ENCODE results near the gene MGAT5B.
"Not testable (repeated sequence)": the region's sequence is repeated elsewhere in the genome, so short reads cannot be mapped to it uniquely, and the experiment has no call there.

Gene MGAT5B

DNA sequence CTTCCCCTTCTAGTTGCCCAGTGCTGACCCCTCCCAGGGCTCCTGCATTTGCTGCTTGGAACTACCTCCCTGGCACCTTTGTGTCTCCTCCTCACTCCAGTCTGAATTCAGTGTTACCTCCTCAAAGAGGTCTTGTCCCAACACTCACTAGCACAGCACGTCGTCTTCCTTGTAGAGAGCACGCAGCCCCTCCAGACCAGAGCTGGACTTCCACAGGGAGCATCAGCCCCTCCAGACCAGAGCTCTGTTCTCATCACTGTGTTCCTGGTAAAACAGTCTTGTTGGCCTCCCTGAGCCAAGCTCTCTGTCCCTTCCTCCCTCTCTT, 27.8 kb upstream of the MGAT5B start:
- Histone ChIP-seq H3K27ac (ENCODE audit: low read length) (no peak overlapping the region), H3K4me3 (ENCODE audit: low read length) (peak overlapping the region; percentile 57), H3K36me3 (ENCODE audit: control insufficient read depth, low read depth, low read length) (no peaks in the 10 kb centered on the region), H3K9me3 (ENCODE audit: control insufficient read depth, low read depth, low read length) (no peaks in the 10 kb centered on the region), H3K27me3 (ENCODE audit: control insufficient read depth, insufficient read depth, low read length) (peaks cover 24% of the 10 kb centered on the region), H3K9ac (ENCODE audit: low read length) (no peak overlapping the region), H3K4me1 (ENCODE audit: control insufficient read depth, low read depth, low read length) (peaks cover 22% of the 10 kb centered on the region)

DNA sequence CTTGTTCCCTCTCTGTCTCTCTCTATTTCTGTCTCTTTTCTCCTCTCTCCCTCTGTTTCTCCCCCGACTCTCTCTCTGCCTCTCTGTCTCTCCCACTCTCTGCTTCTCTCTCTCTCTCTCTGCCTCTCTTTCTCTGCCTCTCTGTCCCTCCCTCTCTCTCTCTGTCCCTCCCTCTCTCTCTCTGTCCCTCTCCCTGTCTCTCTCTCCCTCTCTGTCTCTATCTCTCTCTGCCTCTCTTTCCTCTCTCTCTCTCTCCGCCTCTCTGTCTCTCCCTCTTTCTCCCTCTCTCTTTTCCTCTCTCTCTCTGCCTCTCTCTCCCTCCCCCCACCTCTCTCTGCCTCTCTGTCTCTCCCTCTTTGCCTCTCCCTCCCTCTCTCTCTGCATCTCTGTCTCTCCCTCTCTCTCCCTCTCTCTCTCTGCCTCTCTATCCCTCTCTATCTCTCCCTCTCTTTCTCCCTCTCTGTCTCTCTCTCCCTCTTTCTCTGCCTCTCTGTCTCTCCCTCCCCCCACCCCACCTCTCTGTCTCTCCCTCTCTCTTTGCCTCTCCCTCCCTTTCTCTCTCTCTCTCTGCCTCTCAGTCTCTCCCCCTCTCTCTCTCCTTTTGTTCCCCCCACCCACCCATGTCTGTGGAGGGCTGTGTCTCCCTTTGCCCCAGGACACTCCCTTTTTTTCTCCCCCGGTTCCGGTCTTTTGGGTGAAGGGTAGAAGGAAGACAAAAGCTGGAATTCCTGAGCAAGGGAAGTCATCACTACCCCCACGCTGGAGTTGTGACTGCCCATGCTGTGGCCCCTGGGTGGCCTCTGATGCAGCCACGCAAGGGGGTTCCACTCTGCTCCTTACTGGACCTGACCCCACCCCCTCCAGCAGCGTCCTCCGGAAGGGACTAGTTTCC, 27.1 kb upstream of the MGAT5B start:
- Histone ChIP-seq H3K4me1 (ENCODE audit: control insufficient read depth, low read depth, low read length) (peaks cover 22% of the 10 kb centered on the region), H3K36me3 (ENCODE audit: control insufficient read depth, low read depth, low read length) (no peaks in the 10 kb centered on the region), H3K27me3 (ENCODE audit: control insufficient read depth, insufficient read depth, low read length) (peaks cover 24% of the 10 kb centered on the region), H3K9ac (ENCODE audit: low read length) (no peak overlapping the region), H3K4me3 (ENCODE audit: low read length) (peak overlapping the region; percentile 57), H3K9me3 (ENCODE audit: control insufficient read depth, low read depth, low read length) (no peaks in the 10 kb centered on the region), H3K27ac (ENCODE audit: low read length) (no peak overlapping the region)

DNA sequence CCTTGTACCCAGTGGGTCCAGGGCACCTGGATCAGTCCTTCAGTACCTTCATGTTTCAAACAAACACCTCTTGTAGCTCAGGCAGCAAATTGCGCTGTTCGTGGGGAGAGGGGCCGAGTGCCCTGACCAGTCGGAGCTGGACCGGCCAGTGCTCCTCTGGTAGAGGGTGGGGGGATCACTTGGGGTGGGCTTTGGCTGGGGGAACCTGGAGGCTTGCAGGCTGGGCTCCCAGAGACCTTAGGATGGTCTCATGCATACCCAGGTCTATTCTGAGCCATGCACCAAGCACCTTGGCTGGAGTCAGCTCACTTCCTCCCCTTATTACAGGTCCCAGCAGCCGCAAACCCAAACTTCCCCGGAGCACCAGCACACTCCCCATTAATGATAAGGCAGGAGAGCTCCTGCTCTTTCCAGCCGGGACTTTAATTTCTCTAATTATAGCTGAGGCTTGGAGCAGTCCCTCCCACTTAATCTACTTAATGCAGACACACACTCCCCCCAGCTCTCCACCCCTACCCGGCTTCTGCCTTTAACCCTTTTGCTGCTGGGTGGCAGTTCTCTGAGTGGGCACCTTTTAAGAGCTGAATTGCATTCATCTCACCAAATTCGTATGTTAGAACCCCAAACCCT, 26.3 kb upstream of the MGAT5B start:
- no peak overlapping the region for H3K9ac ChIP-seq (ENCODE audit: low read length)
- no peaks in the 10 kb centered on the region for H3K36me3 ChIP-seq (ENCODE audit: control insufficient read depth, low read depth, low read length)
- H3K27ac ChIP-seq (ENCODE audit: low read length), result no peak overlapping the region
- peak overlapping the region; percentile 57 for H3K4me3 ChIP-seq (ENCODE audit: low read length)
- peaks cover 24% of the 10 kb centered on the region for H3K27me3 ChIP-seq (ENCODE audit: control insufficient read depth, insufficient read depth, low read length)
- H3K4me1 ChIP-seq (ENCODE audit: control insufficient read depth, low read depth, low read length), result peaks cover 22% of the 10 kb centered on the region
- H3K9me3 ChIP-seq (ENCODE audit: control insufficient read depth, low read depth, low read length), result no peaks in the 10 kb centered on the region

GRCh38 chr17:76843068-76843467, 25.1 kb upstream of the MGAT5B start:
- not testable (repeated sequence) for H3K9me3 ChIP-seq (ENCODE audit: control insufficient read depth, low read depth, low read length); H3K36me3 ChIP-seq (ENCODE audit: control insufficient read depth, low read depth, low read length); H3K9ac ChIP-seq (ENCODE audit: low read length); H3K27ac ChIP-seq (ENCODE audit: low read length); H3K4me3 ChIP-seq (ENCODE audit: low read length)
- peaks cover 24% of the 10 kb centered on the region for H3K27me3 ChIP-seq (ENCODE audit: control insufficient read depth, insufficient read depth, low read length)
- peaks cover 22% of the 10 kb centered on the region for H3K4me1 ChIP-seq (ENCODE audit: control insufficient read depth, low read depth, low read length)

DNA sequence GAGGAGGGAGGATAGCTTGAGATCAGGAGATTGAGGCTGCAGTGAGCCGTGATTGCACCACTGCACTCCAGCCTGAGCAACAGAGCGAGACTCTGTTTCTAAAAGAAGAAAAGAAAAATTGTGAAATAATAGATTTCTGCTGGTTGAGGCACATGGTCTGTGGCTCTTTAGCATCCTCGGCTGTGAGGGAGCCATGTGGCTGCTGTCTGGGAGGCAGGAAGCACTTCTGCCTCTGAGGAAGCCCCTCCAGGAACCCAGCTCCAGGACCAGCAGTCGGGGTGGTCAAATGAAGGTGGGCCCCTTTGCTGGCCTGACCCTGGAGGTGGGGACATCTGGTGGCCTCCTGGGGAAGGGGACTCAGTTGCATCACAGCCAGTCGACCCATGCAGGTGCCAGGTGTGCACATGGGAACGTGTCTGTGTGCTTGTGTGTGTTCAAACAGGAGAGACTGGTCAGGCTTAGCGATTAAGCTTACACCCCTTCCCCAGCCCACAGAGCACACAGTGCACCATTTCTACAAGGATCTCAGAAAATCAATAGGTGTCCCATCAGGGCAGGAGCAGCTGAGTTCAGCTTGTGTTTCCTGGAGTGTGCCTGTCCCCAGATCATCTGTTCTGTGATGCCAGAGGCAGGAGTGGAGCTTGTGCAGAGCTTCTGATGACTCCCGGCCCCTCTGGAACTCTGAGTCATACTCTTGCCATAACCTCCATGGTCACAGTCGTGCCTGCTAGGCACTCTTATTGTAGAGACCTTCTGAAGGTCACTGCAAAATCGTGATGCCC, 24.3 kb upstream of the MGAT5B start:
- H3K9ac ChIP-seq (ENCODE audit: low read length), result no peak overlapping the region
- H3K27me3 ChIP-seq (ENCODE audit: control insufficient read depth, insufficient read depth, low read length), result peaks cover 22% of the 10 kb centered on the region
- no peaks in the 10 kb centered on the region for H3K36me3 ChIP-seq (ENCODE audit: control insufficient read depth, low read depth, low read length)
- no peaks in the 10 kb centered on the region for H3K9me3 ChIP-seq (ENCODE audit: control insufficient read depth, low read depth, low read length)
- peaks cover 20% of the 10 kb centered on the region for H3K4me1 ChIP-seq (ENCODE audit: control insufficient read depth, low read depth, low read length)
- no peak overlapping the region for H3K27ac ChIP-seq (ENCODE audit: low read length)
- H3K4me3 ChIP-seq (ENCODE audit: low read length), result no peak overlapping the region

DNA sequence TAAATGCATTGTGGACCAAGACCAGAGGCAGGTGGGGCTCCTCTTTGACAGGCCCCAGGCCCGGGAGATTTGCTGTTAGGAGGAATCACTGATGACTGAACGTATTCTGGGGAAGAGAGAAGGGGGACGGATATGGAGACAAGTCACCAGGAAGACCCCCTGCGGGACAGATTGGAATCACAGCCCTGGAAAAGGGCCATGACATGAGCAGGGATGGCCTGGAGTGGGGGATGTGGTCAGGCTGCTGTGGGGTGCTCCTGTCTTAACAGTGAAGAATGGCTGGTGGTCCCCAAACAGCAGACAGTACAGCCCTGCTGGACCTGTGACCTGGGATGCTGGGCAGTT, 23.7 kb upstream of the MGAT5B start:
- H3K9me3 ChIP-seq (ENCODE audit: control insufficient read depth, low read depth, low read length), result no peaks in the 10 kb centered on the region
- no peak overlapping the region for H3K9ac ChIP-seq (ENCODE audit: low read length)
- H3K36me3 ChIP-seq (ENCODE audit: control insufficient read depth, low read depth, low read length), result no peaks in the 10 kb centered on the region
- H3K4me3 ChIP-seq (ENCODE audit: low read length), result no peak overlapping the region
- peaks cover 20% of the 10 kb centered on the region for H3K27me3 ChIP-seq (ENCODE audit: control insufficient read depth, insufficient read depth, low read length)
- H3K27ac ChIP-seq (ENCODE audit: low read length), result no peak overlapping the region
- peaks cover 16% of the 10 kb centered on the region for H3K4me1 ChIP-seq (ENCODE audit: control insufficient read depth, low read depth, low read length)

DNA sequence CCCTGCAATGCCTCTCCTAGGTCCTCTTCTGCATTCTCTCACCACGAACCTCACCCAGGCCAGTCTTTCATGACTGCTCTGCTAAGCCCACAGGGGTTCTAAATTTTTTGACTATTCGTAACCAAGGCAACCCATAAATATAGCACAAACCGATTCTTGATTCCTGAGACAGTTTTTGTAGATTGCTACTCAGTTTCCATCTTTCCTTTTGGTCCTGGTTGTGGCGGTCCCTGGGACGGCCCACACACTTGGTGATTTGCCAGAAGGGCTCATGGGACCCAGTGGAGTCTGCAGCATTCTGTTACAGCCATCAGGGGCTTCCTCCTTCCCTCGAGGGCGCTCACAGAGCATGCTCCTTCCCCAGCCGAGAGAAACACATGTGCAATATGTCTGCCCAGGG, 23.4 kb upstream of the MGAT5B start:
- Histone ChIP-seq H3K4me3 (ENCODE audit: low read length) (no peak overlapping the region), H3K27me3 (ENCODE audit: control insufficient read depth, insufficient read depth, low read length) (peaks cover 18% of the 10 kb centered on the region), H3K9ac (ENCODE audit: low read length) (no peak overlapping the region), H3K27ac (ENCODE audit: low read length) (no peak overlapping the region), H3K36me3 (ENCODE audit: control insufficient read depth, low read depth, low read length) (no peaks in the 10 kb centered on the region), H3K9me3 (ENCODE audit: control insufficient read depth, low read depth, low read length) (no peaks in the 10 kb centered on the region), H3K4me1 (ENCODE audit: control insufficient read depth, low read depth, low read length) (peaks cover 14% of the 10 kb centered on the region)

- peaks cover 10% of the 10 kb centered on the region for H3K4me1 ChIP-seq (ENCODE audit: control insufficient read depth, low read depth, low read length)
- no peaks in the 10 kb centered on the region for H3K9me3 ChIP-seq (ENCODE audit: control insufficient read depth, low read depth, low read length)
- H3K4me3 ChIP-seq (ENCODE audit: low read length), result no peak overlapping the region
- peaks cover 11% of the 10 kb centered on the region for H3K27me3 ChIP-seq (ENCODE audit: control insufficient read depth, insufficient read depth, low read length)
- no peaks in the 10 kb centered on the region for H3K36me3 ChIP-seq (ENCODE audit: control insufficient read depth, low read depth, low read length)
- H3K27ac ChIP-seq (ENCODE audit: low read length), result no peak overlapping the region
- no peak overlapping the region for H3K9ac ChIP-seq (ENCODE audit: low read length)
Observed at GRCh38 chr17:76845541-76846017, 22.6 kb upstream of the MGAT5B start.

DNA sequence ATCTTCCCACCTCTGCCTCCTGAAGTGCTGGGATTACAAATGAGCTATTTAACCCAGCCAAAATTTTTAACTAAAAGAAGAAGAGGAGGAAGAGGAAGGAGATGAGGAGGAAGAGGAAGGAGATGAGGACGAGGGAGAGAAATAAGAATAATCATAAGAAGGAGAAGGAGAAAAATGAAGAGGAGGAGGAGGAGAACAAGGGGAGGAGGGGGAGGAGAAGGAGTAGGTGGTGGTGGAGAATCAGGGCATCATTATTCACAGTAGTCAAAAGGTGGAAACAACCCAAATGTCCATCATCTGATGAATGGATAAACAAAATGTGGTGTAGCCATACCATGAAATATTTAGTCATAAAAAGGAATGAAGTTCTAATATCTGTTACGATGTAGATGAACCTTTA, 21.2 kb upstream of the MGAT5B start:
- Histone ChIP-seq H3K27ac (ENCODE audit: low read length) (no peak overlapping the region), H3K4me1 (ENCODE audit: control insufficient read depth, low read depth, low read length) (no peaks in the 10 kb centered on the region), H3K9ac (ENCODE audit: low read length) (no peak overlapping the region), H3K36me3 (ENCODE audit: control insufficient read depth, low read depth, low read length) (no peaks in the 10 kb centered on the region), H3K27me3 (ENCODE audit: control insufficient read depth, insufficient read depth, low read length) (no peaks in the 10 kb centered on the region), H3K9me3 (ENCODE audit: control insufficient read depth, low read depth, low read length) (no peaks in the 10 kb centered on the region), H3K4me3 (ENCODE audit: low read length) (no peak overlapping the region)

DNA sequence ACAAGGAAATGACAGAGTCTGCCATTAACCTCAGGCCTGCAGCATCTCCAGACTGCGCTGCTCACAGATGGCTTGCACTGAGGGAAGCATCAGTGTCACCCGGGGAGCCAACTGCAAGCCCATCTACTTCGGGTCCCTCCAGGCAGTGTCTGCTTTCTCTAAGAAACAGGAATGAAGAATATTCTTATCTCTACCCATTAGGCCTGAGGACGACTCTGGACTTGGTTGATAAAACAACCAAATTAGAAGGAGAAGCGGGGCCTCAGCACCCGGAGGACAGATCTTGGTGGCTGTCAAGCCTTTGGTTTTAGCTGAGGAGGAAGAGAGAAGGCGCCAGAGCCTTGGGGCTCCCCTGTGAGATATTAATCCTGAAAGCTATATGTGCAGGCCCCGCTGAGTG, 19.5 kb upstream of the MGAT5B start:
- no peak overlapping the region for H3K27ac ChIP-seq (ENCODE audit: low read length)

GRCh38 chr17:76849160-76849559, 19.0 kb upstream of the MGAT5B start:
- not testable (repeated sequence) for H3K27me3 ChIP-seq (ENCODE audit: control insufficient read depth, insufficient read depth, low read length); H3K36me3 ChIP-seq (ENCODE audit: control insufficient read depth, low read depth, low read length); H3K4me1 ChIP-seq (ENCODE audit: control insufficient read depth, low read depth, low read length); H3K27ac ChIP-seq (ENCODE audit: low read length); H3K9me3 ChIP-seq (ENCODE audit: control insufficient read depth, low read depth, low read length); H3K4me3 ChIP-seq (ENCODE audit: low read length); H3K9ac ChIP-seq (ENCODE audit: low read length)

More for the DNA sequence above, 19.5 kb upstream of the MGAT5B start:
- Histone ChIP-seq H3K4me1 (ENCODE audit: control insufficient read depth, low read depth, low read length) (no peaks in the 10 kb centered on the region), H3K9me3 (ENCODE audit: control insufficient read depth, low read depth, low read length) (no peaks in the 10 kb centered on the region), H3K27me3 (ENCODE audit: control insufficient read depth, insufficient read depth, low read length) (no peaks in the 10 kb centered on the region), H3K36me3 (ENCODE audit: control insufficient read depth, low read depth, low read length) (no peaks in the 10 kb centered on the region), H3K9ac (ENCODE audit: low read length) (no peak overlapping the region), H3K4me3 (ENCODE audit: low read length) (no peak overlapping the region)
